ENCODE data around the gene SLC7A9.

DNA sequence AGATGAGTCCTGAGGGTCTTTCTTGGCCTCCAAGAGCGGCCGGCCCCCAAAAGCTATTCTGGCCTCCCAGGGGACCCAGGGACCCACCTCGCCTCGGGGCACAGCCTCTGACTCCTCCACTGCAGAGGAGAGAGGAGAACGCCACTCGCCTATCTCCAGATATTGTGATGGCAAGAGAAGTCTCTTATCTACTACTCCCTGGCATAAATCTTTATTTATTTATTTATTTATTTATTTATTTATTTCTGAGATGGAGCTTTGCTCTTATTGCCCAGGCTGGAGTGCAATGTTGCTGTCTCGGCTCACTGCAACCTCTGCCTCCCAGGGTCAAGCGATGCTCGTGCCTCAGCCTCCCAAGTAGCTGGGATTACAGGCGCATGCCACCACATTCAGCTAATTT, 11.0 kb downstream of the SLC7A9 start:
- TF ChIP-seq, protein P1, sequence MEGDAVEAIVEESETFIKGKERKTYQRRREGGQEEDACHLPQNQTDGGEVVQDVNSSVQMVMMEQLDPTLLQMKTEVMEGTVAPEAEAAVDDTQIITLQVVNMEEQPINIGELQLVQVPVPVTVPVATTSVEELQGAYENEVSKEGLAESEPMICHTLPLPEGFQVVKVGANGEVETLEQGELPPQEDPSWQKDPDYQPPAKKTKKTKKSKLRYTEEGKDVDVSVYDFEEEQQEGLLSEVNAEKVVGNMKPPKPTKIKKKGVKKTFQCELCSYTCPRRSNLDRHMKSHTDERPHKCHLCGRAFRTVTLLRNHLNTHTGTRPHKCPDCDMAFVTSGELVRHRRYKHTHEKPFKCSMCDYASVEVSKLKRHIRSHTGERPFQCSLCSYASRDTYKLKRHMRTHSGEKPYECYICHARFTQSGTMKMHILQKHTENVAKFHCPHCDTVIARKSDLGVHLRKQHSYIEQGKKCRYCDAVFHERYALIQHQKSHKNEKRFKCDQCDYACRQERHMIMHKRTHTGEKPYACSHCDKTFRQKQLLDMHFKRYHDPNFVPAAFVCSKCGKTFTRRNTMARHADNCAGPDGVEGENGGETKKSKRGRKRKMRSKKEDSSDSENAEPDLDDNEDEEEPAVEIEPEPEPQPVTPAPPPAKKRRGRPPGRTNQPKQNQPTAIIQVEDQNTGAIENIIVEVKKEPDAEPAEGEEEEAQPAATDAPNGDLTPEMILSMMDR (conservative IDR thresholded peaks at IDR 0.05 in 1 of 2, IDR thresholded peaks at IDR 0.05 in 1 of 2; ENCODE audit: low read depth in 1 of 2, low read length in 2 of 2), result no peak
- TF ChIP-seq EZH2 (IDR thresholded peaks at IDR 0.05; ENCODE audit: low read length, missing control alignments), result no peak
